Measurements from ENCODE around the gene CCL1.

GRCh38 chr17:34368196-34368945, 5.3 kb upstream of the CCL1 start:
- no peak for TF ChIP-seq CTCF (IDR thresholded peaks at IDR 0.05)
- no peak for TF ChIP-seq EZH2phosphoT487 (IDR thresholded peaks at IDR 0.05)
- TF ChIP-seq EZH2 (IDR thresholded peaks at IDR 0.05): no peak
